NCI-H446 (cell line): ENCODE measurements around the gene RITA1.
A peak's percentile ranks its signal among the peaks of the same experiment; 100 is the strongest.

Experiments used
- DNase-seq, 2 experiments: peaks; one replicate each; lab custom pipeline; 2025; lab: John Stamatoyannopoulos, UW

Gene RITA1

DNA sequence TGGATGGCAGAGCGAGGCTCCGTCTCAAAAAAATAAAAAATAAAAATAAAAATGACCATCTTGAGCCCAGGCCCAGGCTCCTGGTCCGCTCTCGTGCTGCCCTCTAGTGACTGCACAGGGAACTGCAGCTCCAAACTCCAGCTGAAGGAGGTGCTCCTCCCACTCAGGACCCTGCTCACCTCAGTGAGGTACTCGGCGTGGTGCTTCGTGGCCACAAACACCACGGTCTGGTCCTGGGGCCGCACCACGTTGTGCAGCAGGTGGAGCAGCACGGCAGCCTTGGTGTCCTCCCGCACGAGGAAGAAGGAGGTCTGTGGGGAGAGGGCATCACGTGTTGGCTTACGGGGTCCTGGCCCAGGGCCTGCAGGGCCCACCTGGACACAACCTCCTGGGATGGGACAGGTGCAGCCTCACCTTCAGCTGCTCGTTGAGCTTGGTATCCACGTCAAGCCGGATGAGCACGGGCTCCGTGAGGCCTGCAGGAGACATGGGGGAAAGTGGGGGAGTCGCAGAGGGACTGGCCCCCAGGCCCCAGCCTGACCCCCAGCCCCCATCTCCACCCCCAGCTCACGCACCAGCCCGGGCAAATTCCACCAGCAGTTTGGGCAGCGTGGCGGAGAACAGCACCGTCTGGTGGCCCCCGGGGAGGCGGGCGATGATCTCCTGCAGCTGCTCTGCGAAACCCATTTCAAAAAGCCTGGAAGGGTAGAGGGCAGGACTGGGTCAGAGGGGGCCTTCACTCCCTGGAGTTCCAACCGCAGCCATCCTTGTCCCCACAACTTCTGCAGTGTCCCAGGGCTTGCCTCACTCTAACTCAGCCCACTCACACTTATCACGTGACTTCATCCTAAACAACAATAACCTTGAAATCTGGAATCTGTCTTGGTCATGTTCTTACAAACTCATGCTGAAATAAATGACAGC is 10.8 kb upstream of the RITA1 start:
- DNase-seq: peak; percentile 13 to 71

DNA sequence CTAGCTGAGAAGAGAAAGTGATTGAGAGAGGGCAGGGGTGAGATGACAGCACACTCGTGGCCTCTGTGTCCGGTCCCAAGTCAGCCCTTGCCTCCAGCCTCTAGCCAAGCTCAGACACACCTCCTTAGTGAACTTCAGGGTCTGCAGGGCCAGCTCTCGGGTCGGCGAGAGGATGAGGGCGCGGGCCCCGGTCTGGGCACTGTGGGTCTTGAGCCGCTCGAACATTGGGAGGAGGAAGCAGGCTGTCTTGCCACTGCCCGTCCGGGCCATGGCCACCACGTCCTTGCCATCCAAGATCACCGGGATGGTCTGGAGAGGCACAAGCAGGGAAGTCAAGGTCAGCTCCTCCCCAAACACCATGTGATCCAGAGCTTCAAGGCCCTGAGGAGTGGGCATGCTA is 6.5 kb upstream of the RITA1 start:
- no peak for DNase-seq

GRCh38 chr12:113180333-113180732 is 5.2 kb upstream of the RITA1 start:
- no peak for DNase-seq

DNA sequence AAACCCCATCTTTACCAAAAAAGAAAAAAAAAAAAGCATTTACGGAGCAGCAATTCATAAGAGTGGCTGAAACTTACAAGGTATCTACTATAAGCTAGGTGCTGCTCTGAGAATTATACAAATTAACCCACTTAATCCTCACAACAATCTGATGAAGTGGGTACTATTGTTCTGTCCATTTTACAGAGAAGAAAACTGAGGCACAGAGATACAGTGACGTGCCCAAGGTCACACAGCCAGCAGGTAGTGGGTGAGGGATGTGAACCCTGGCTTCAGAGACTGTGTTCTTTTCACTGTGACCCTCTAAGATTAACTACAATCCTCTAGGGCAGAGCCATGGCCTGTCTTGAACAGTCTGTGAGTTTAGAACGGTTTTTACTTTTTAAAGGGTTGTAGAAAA is 3.5 kb upstream of the RITA1 start:
- DNase-seq: no peak

- DNase-seq: no peak
These were observed 2.4 kb upstream of the RITA1 start for GRCh38 chr12:113183030-113183589.

- peak in 1 of 2 experiments; percentile 70 for DNase-seq
These were observed 1.2 kb upstream of the RITA1 start for GRCh38 chr12:113184098-113184899.

DNA sequence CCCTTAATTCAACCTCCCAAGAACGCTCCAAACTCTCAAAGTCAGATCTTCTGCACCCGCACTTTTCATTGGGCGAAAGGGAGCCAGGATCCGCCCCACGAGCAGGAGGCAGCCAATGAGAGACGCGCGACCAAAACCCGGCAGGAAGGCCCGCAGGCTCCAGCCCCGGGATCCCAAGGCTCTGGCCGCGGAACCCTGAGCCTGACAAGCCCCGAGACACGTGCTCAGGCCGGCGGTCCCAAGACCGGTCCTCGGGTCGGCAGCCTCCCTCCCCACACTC is 681 bp upstream of the RITA1 start:
- DNase-seq: peak; percentile 70 to 88

DNA sequence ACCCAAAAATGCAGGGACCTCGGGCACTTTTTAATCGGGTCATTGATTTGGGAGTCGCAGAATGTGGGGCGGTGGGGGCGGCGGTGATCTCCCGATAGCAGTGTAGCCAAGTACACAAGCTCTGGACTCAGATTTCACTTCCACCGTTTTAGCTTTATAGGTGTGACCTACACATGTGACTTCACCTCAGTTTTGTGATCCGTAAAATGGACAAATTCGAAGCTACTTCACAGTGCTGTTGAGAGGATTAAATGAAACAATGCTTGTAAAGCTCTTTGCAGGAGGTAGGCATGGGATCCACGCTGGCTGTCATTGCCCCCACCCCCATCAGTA is 478 bp downstream of the RITA1 start:
- no peak for DNase-seq

- no peak for DNase-seq
These were observed 1.3 kb downstream of the RITA1 start for GRCh38 chr12:113186666-113187325.

DNA sequence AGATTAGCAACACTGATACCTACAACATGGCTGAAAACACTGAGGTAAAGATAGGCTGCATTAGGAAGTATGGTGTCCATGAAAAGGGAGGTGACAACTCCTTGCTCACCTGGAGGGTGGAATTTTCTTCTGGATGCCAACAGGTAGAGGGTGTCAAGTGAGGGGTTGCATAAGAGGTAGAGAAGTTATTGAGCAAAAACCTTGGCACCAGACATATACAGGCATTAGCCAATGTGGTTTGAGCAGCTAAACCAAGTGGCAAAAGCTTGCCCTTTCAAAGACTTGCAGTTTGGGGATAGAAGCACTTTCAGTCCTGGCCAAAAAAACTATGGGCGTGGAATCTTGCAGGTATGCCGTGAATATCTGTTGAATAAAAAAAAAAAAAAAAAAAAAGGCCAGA is 3.8 kb downstream of the RITA1 start:
- no peak for DNase-seq

DNA sequence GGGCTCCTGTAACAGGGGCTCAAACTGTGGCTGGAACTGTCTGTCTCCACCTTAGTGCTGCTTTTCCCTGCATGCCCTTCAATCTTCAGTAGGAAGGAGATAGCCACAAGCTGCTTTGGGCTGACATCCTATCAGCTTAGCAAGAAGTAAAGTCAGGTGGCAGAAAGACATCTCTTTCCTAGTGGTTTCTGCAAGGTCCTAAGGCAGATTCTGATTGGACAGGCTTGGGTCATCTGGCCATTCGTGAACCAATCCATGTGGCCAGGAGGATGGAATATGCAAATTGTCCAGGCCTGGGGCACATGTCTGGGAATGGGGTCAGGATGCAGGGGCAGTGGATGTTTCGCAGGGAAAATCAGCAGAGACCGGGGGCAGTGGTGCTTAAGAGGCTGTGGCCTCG is 5.2 kb downstream of the RITA1 start:
- peak in 1 of 2 experiments; percentile 16 for DNase-seq

DNA sequence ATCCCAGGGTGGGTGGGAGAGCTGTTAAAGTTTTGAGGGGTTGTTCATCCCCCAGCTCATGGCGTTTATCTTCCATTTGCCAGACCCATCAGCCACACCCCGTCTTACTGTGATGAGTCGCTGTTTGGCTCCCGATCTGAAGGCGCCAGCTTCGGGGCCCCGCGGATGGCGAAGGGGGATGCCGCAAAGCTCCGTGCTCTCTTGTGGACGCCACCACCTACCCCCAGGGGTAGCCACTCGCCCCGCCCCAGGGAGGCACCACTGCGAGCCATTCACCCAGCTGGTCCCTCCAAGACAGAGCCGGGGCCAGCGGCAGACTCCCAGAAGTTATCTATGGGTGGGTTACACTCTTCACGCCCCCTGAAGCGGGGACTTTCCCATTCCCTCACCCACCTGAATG is 5.7 kb downstream of the RITA1 start:
- no peak for DNase-seq

- DNase-seq: no peak
These were observed 9.5 kb downstream of the RITA1 start for GRCh38 chr12:113194971-113195391.

GRCh38 chr12:113195598-113195997 is 10.1 kb downstream of the RITA1 start:
- DNase-seq: no peak

DNA sequence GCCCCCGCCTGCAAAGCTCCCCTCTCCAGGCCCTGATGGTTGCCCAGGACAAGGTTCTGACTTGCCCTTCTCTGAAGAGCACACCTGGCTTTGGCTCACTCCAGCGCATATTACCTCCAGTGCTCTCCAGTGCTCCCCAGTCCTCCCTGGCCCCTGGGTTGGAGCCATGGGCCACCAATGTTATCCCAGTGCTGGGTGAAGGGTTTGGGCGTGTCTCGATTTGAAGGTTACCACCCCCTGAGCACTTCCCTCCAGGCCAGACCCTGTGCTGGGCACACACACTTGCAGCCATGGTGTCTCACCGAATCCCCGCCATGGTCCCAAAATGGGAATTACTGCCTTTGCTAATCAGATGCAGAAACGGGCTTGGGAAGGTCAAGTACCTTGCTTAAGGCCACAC is 11.1 kb downstream of the RITA1 start:
- DNase-seq: no peak

DNA sequence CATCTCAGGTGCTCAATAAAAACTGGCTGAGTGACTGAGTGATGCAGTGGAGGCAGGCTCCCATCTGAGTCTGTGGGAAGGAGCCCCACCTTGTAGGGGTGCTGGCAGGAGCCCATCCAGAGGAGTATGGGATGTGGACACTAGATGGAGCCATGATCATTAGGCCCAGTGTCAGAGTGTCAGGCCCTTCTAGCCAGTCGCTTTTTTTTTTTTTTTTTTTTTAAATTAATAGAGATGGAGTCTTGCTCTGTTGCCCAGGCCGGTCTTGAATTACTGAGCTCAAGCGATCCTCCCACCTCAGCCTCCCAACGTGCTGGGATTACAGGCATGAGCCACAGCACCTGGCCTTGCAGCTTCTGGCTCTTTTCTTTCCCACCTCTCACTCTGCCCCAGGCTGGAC is 11.5 kb downstream of the RITA1 start:
- DNase-seq: peak; percentile 38 to 69

DNA sequence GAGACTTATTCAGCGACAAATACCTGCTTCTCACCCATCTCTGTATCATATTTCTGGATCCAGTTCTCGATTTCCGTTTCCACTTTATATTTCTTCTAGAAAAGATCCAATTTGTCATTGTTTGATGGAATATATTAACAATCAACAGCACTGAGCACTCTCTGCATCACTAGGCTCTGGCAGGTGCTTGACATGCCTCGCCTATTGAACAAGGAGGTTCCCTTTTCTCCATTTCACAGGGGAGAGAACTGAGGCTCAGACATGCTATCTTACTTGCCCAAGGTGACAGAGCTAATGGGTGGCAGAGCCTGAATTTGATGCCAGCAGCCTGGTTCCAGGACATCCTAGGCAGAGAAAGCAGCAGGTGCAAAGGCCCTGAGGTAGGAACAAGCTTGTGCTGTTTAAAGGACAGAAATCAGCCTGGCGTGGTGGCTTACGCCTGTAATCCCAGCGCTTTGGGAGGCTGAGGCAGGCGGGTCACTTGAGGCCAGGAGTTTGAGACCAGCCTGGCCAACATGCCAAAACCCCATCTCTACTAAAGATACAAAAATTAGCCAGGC is 12.1 kb downstream of the RITA1 start:
- no peak for DNase-seq

GRCh38 chr12:113198296-113198695 is 12.8 kb downstream of the RITA1 start:
- no peak for DNase-seq

GRCh38 chr12:113200021-113200797 is 14.7 kb downstream of the RITA1 start:
- no peak for DNase-seq

DNA sequence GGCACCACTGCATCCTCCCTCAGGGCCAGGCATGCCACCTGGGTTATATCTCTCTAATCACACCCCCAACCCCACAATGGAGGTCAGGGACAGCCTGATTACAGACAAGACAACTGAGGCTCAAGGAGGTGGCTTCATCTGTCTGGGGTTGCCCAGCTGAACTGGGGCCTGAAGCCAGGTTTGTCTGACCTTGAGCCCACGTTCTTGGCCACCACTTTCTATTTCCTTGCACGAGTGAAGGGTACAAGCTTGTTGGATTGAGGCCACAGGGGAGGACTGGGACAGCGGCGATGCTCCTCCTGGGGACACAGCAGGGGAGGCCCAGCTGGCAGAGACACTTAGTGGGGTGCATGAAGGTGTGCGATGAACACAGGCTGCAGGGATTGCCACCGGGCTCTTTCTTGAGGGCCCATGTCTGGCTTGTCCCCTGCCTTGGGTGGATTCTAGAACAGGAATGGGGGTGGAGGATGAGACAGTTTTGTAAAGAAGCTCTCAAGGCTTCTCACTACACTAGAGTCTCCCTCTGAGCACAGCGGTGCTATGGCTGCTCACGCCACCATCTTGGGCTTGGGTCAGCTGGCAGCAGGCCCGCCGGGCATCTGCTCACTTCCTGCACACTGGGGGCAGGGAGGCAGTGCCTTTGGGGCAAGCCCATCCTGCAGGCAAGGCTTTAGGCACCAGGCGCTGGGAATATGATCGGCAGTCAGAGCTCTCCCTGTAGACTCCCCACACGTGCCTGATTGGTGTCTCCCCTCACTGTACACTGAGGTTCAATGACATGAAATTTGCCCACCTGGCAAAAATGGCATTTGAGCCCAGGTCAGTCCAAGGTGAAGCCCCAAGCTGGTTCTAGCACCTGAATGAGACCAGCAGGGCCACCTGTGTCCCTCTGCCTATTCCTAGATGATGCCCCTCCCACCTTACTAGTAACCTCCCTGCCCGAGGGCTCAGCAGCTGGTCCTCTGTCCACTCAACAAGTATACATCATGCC is 16.0 kb downstream of the RITA1 start:
- DNase-seq: peak in 1 of 2 experiments; percentile 18
